GM12878 (cell line): Measurements from ENCODE around the gene ADAMTSL1. TPM values are rescaled to one million over a fixed set of nuclear protein-coding genes. Genes with fewer than 3 reads are reported as not detected.

Experiments
- ATAC-seq: fragments of 200-7000 bp; cut with Tn5 transposase; 3 replicates; pipeline ENCODE4 v1.9.1; 2020; ENCODE audit warnings: mild to moderate bottlenecking, moderate library complexity
- BruUV-seq: library from RNA; stranded (reverse); fragments of 400-500 nt; replicated peaks from 2 replicates; lab custom pipeline; 2021; lab: Mats Ljungman, UMichigan
- CTCF ChIA-PET: fragments of 300-600 bp; sonication (Branson Sonifier 250); formaldehyde crosslinking; extraction: SDS; loops from one replicate; lab custom pipeline; 2021; ENCODE audit warnings: inconsistent platforms; lab: Yijun Ruan, JAX
- POLR2A ChIA-PET: fragments of 350-600 bp; formaldehyde crosslinking; extraction: SDS; loops from one replicate; lab custom pipeline; 2021; ENCODE audit warnings: inconsistent platforms; lab: Charles Lee
- RAD21 ChIA-PET: fragments of 300-600 bp; sonication (Branson Sonifier 250); formaldehyde crosslinking; loops from one replicate; lab custom pipeline; 2023; ENCODE audit warnings: antibody characterized with exemption; ENCODE audit not compliant: unreplicated experiment; lab: Charles Lee
- SMC1A ChIA-PET: fragments of 300-600 bp; sonication (Branson Sonifier 250); formaldehyde crosslinking; loops from one replicate; lab custom pipeline; 2023; ENCODE audit not compliant: unreplicated experiment, uncharacterized antibody; lab: Charles Lee
- DNase-seq: peaks from one replicate; pipeline ENCODE4 v3.0.0-alpha.2; 2011; ENCODE audit warnings: low read depth, low spot score
- FAIRE-seq: peaks from 3 replicates; lab custom pipeline; 2011; peaks lifted over from hg19 to GRCh38; lab: Jason Lieb, UNC
- H2AFZ ChIP-seq: 2 replicates; pipeline ENCODE4 v1.6.0; 2011; ENCODE audit warnings: low read depth, low read length, control low read depth; ENCODE audit not compliant: control insufficient read depth
- H3K27ac ChIP-seq: 2 replicates; pipeline ENCODE4 v1.5.1; 2011; ENCODE audit warnings: control low read depth; ENCODE audit not compliant: control insufficient read depth, insufficient read depth
- H3K27me3 ChIP-seq, 2 experiments: replicated peaks in 1 of 2; 2 replicates each; pipeline versions ENCODE4 v1.6.0 to v1.6.1; 2011; ENCODE audit warnings: low read length in 1 of 2; ENCODE audit not compliant: control insufficient read depth in 2 of 2, insufficient read depth in 2 of 2
- H3K36me3 ChIP-seq, 2 experiments: 2 replicates each; pipeline ENCODE4 v1.5.1; 2011; ENCODE audit warnings: low read length in 1 of 2; ENCODE audit not compliant: control insufficient read depth in 2 of 2, insufficient read depth in 2 of 2
- H3K4me1 ChIP-seq: 2 replicates; pipeline ENCODE4 v1.6.1; 2011; ENCODE audit warnings: mild to moderate bottlenecking, low read length, moderate library complexity, mixed read lengths; ENCODE audit not compliant: control insufficient read depth, insufficient read depth
- H3K4me2 ChIP-seq: 2 replicates; pipeline ENCODE4 v1.6.0; 2011; ENCODE audit warnings: control low read depth; ENCODE audit not compliant: control insufficient read depth, insufficient read depth
- H3K4me3 ChIP-seq: fragments of 200-600 bp; sonication (generic); 2 replicates; pipeline ENCODE4 v1.5.1; 2016
- H3K79me2 ChIP-seq: 2 replicates; pipeline ENCODE4 v1.6.0; 2011; ENCODE audit warnings: low read length; ENCODE audit not compliant: control insufficient read depth, insufficient read depth
- H3K9ac ChIP-seq: 2 replicates; pipeline ENCODE4 v1.8.0; 2011; ENCODE audit warnings: low read length, control low read depth, mixed read lengths; ENCODE audit not compliant: control insufficient read depth, insufficient read depth
- H3K9me3 ChIP-seq: replicated peaks from 3 replicates; pipeline ENCODE4 v1.5.1; 2011; ENCODE audit warnings: mild to moderate bottlenecking, low read length; ENCODE audit not compliant: control insufficient read depth, insufficient read depth
- H4K20me1 ChIP-seq: 2 replicates; pipeline ENCODE4 v1.6.0; 2011; ENCODE audit not compliant: control insufficient read depth, insufficient read depth
- CBX3 ChIP-seq: fragments of 200-600 bp; sonication (generic); IDR thresholded peaks from 2 replicates; pipeline ENCODE4 v1.6.1; 2016; ENCODE audit warnings: low read depth, borderline replicate concordance
- ETV6 ChIP-seq, 2 experiments: fragments of 450-650 bp in 1 of 2; IDR thresholded peaks in 1 of 2; conservative IDR thresholded peaks in 1 of 2; 2 replicates each; pipeline ENCODE4 v1.6.1; 2014; ENCODE audit warnings: antibody characterized with exemption in 1 of 2, borderline replicate concordance in 1 of 2, low read depth in 1 of 2, mild to moderate bottlenecking in 1 of 2, moderate library complexity in 1 of 2
- HDAC6 ChIP-seq: fragments of 200-600 bp; sonication (generic); IDR thresholded peaks from one replicate; pipeline ENCODE4 v1.8.0; 2017; ENCODE audit warnings: antibody characterized with exemption; ENCODE audit not compliant: unreplicated experiment
- HDGF ChIP-seq: fragments of 450-650 bp; IDR thresholded peaks from 2 replicates; pipeline ENCODE4 v1.6.1; 2016; ENCODE audit warnings: antibody characterized with exemption
- NFXL1 ChIP-seq: fragments of 450-650 bp; IDR thresholded peaks from 2 replicates; pipeline ENCODE4 v1.6.1; 2017; ENCODE audit warnings: antibody characterized with exemption, mild to moderate bottlenecking, borderline replicate concordance
- POU2F2 ChIP-seq: IDR thresholded peaks from 3 replicates; pipeline ENCODE4 v1.6.1; 2011; ENCODE audit warnings: low read depth, mild to moderate bottlenecking, low read length, borderline replicate concordance
- RAD51 ChIP-seq: fragments of 450-650 bp; IDR thresholded peaks from 2 replicates; pipeline ENCODE4 v1.6.1; 2016; ENCODE audit warnings: moderate library complexity, mild to moderate bottlenecking, inconsistent platforms
- RCOR1 ChIP-seq: conservative IDR thresholded peaks from 2 replicates; pipeline ENCODE4 v1.6.1; 2012; ENCODE audit warnings: low read depth, low read length, improper control_type of control experiment
- RFX5 ChIP-seq: IDR thresholded peaks from 2 replicates; pipeline ENCODE4 v1.6.1; 2011; ENCODE audit warnings: low read depth, low read length, improper control_type of control experiment
- SIN3A ChIP-seq: IDR thresholded peaks from 2 replicates; pipeline ENCODE4 v1.6.1; 2012; ENCODE audit warnings: low read depth, low read length, improper control_type of control experiment
- SMAD1 ChIP-seq: fragments of 450-650 bp; IDR thresholded peaks from 2 replicates; pipeline ENCODE4 v1.6.1; 2018; ENCODE audit warnings: mild to moderate bottlenecking, low read depth; ENCODE audit not compliant: partially characterized antibody
- YBX1 ChIP-seq: fragments of 450-650 bp; IDR thresholded peaks from 2 replicates; pipeline ENCODE4 v1.6.1; 2016; ENCODE audit warnings: antibody characterized with exemption
- ZBED1 ChIP-seq: IDR thresholded peaks from 2 replicates; pipeline ENCODE4 v1.6.1; 2016; ENCODE audit warnings: borderline replicate concordance
- ZNF622 ChIP-seq: fragments of 450-650 bp; IDR thresholded peaks from 2 replicates; pipeline ENCODE4 v1.6.1; 2017; ENCODE audit warnings: mild to moderate bottlenecking, inconsistent platforms
- WGBS: methylation state at CpG from one replicate; pipeline ENCODE4 v1.1.6; 2016; ENCODE audit warnings: low lambda C conversion rate; ENCODE audit not compliant: insufficient replicate concordance, insufficient coverage; ENCODE audit errors: missing lambda C conversion rate; 5-methylcytosine and 5-hydroxymethylcytosine counted together
- in situ Hi-C: fragments of 300-500 bp; cut with MboI; formaldehyde crosslinking; loops from 9 replicates; pipeline ENCODE4 v1.14.3; 2018; ENCODE audit warnings: mixed read lengths
- intact Hi-C: fragments of 100-400 bp; cut with micrococcal nuclease; formaldehyde crosslinking; loops from one replicate; pipeline ENCODE4 v1.14.2; 2022; ENCODE audit not compliant: unreplicated experiment
- polyA plus RNA-seq, 11 experiments: library from polyadenylated mRNA; depleted of rRNA in 4 of 11; unstranded in 6 of 11; stranded (reverse) in 5 of 11; fragments of >200 nt; fragmentation: Nextera tagmentation in 4 of 11; fragmentation: Illumina TruSeq in 1 of 11; extraction: Ambion mirVana in 4 of 11; extraction: Trizol in 1 of 11; gene quantifications; 1 replicate in 1 of 11; 2 replicates in 10 of 11; pipeline versions ENCODE4 v1.2.1 to v1.2.3, GENCODE V29; 2011 to 2016; ENCODE audit warnings: inconsistent platforms in 2 of 11, missing spikeins in 2 of 11, low read depth in 1 of 11
- total RNA-seq, 4 experiments: library from RNA; depleted of rRNA in 3 of 4; stranded (reverse); fragments of >200 nt in 3 of 4; fragmentation: Illumina TruSeq in 1 of 4; extraction: Trizol in 1 of 4; gene quantifications; 2 replicates each; pipeline versions ENCODE4 v1.2.1 to v1.2.3, GENCODE V29; 2013 to 2021
- TF ChIP-seq, protein P1 (sequence below): fragments of 450-650 bp; IDR thresholded peaks from 2 replicates; pipeline ENCODE4 v1.6.1; 2017; ENCODE audit warnings: mild to moderate bottlenecking, moderate library complexity
- TF ChIP-seq, protein P2 (sequence below): fragments of 450-650 bp; IDR thresholded peaks from 2 replicates; pipeline ENCODE4 v1.6.1; 2017; ENCODE audit warnings: mild to moderate bottlenecking

Gene ADAMTSL1
- total and polyA plus RNA-seq, 10 of the 15 experiments (the other 5 are each of a cell fraction or from before 2014, with no cell fraction given), result 0.01 to 0.10 (median 0.07) TPM; not detected in 6

DNA sequence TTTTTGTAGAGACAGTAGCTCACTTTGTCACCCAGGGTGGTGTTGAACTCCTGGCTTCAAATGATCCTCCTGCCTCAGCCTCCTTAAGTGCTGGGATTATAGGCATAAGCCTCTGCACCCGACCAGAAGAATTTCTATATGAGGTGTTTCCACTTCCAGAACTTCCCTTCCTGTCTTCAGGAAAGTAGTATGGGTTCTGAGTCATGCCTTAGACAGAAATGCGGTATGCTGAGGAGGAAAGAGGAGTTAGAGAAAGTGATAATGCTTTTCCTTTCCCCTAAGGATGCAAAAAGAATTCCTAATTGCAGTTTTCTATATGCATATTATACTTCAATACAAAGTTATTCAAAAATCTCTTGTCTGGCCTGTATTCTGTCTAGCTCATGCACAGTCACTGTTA lies 16.4 kb upstream of the ADAMTSL1 start (continued):
- no peak for TF ChIP-seq RCOR1
- no peak for TF ChIP-seq HDAC6
- TF ChIP-seq RAD51, result no peak
- no peak for TF ChIP-seq YBX1
- TF ChIP-seq SIN3A, result no peak
- TF ChIP-seq CBX3, result no peak
- TF ChIP-seq ZNF622, result no peak
- no peak for TF ChIP-seq POU2F2

DNA sequence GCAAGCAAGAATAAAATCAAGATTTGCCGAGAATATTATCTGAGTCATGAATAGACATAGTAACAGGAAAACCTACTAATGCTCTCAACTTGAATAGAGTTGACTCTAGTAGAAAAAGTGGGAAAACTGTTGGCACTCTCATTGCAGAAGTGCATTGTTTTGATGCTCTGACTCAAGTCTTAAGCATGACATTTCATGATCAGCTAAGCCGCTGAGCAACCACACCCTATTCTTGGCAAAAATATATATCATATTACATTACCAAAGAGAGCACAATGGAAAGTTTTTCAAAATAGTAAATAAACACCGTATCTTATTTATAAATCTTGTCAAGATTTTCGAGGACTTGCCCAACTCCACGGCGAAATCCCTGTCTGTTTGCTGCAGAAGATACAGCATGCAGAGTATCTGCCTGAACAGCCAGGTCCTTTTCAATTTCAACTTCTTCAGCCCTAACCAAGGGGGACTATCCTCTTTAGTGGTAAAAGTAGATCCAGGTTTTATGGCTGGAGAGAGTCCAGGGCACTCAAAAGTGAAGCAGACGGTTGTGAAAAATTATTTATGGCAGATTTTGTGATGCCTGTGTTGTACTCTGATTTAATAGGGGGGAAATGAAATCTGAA lies 13.9 kb upstream of the ADAMTSL1 start:
- H3K79me2 ChIP-seq, result no peaks in the 10 kb centered on the region
- H3K27me3 ChIP-seq, result no peaks in the 10 kb centered on the region
- ChIA-PET CTCF (no interaction called here), POLR2A (no interaction called here), RAD21 (no interaction called here), SMC1A (no interaction called here)
- H3K4me2 ChIP-seq, result no peak overlapping the region
- 21% methylated on average over 7 of the region's 7 CpGs for WGBS
- BruUV-seq, result no TSS peak
- no peak overlapping the region for H3K4me3 ChIP-seq
- TF ChIP-seq SMAD1, result no peak
- no peak for TF ChIP-seq NFXL1
- no peak for TF ChIP-seq ZBED1
- TF ChIP-seq RFX5, result no peak
- TF ChIP-seq ETV6 (conservative IDR thresholded peaks at IDR 0.05 in 1 of 2, IDR thresholded peaks at IDR 0.05 in 1 of 2; ENCODE audit: borderline replicate concordance in 1 of 2, low read depth in 1 of 2), result no peak
- TF ChIP-seq, protein P1, sequence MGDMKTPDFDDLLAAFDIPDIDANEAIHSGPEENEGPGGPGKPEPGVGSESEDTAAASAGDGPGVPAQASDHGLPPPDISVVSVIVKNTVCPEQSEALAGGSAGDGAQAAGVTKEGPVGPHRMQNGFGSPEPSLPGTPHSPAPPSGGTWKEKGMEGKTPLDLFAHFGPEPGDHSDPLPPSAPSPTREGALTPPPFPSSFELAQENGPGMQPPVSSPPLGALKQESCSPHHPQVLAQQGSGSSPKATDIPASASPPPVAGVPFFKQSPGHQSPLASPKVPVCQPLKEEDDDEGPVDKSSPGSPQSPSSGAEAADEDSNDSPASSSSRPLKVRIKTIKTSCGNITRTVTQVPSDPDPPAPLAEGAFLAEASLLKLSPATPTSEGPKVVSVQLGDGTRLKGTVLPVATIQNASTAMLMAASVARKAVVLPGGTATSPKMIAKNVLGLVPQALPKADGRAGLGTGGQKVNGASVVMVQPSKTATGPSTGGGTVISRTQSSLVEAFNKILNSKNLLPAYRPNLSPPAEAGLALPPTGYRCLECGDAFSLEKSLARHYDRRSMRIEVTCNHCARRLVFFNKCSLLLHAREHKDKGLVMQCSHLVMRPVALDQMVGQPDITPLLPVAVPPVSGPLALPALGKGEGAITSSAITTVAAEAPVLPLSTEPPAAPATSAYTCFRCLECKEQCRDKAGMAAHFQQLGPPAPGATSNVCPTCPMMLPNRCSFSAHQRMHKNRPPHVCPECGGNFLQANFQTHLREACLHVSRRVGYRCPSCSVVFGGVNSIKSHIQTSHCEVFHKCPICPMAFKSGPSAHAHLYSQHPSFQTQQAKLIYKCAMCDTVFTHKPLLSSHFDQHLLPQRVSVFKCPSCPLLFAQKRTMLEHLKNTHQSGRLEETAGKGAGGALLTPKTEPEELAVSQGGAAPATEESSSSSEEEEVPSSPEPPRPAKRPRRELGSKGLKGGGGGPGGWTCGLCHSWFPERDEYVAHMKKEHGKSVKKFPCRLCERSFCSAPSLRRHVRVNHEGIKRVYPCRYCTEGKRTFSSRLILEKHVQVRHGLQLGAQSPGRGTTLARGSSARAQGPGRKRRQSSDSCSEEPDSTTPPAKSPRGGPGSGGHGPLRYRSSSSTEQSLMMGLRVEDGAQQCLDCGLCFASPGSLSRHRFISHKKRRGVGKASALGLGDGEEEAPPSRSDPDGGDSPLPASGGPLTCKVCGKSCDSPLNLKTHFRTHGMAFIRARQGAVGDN, result no peak
- TF ChIP-seq, protein P2, sequence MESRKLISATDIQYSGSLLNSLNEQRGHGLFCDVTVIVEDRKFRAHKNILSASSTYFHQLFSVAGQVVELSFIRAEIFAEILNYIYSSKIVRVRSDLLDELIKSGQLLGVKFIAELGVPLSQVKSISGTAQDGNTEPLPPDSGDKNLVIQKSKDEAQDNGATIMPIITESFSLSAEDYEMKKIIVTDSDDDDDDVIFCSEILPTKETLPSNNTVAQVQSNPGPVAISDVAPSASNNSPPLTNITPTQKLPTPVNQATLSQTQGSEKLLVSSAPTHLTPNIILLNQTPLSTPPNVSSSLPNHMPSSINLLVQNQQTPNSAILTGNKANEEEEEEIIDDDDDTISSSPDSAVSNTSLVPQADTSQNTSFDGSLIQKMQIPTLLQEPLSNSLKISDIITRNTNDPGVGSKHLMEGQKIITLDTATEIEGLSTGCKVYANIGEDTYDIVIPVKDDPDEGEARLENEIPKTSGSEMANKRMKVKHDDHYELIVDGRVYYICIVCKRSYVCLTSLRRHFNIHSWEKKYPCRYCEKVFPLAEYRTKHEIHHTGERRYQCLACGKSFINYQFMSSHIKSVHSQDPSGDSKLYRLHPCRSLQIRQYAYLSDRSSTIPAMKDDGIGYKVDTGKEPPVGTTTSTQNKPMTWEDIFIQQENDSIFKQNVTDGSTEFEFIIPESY, result no peak
- TF ChIP-seq HDGF, result no peak
- no peak for TF ChIP-seq RAD51
- TF ChIP-seq, all 136 proteins: peak for 0
- in situ Hi-C loops (no loop called here), intact Hi-C loops (no loop called here)
- no peaks in the 10 kb centered on the region for H3K4me1 ChIP-seq
- no peak for ATAC-seq
- no peak overlapping the region for H2AFZ ChIP-seq
- no peak overlapping the region for H3K9ac ChIP-seq
- H3K9me3 ChIP-seq, result no peaks in the 10 kb centered on the region
- no peak for FAIRE-seq
- no peaks in the 10 kb centered on the region for H3K36me3 ChIP-seq
- no peaks in the 10 kb centered on the region for H4K20me1 ChIP-seq
- no peak for DNase-seq
- no peak overlapping the region for H3K27ac ChIP-seq
